PC-3 (cell line): ENCODE results near the gene NPTX1.

Experiments used
- EZH2phosphoT487 ChIP-seq: fragments of 300-600 bp; sonication (generic); IDR thresholded peaks from 2 replicates; pipeline ENCODE4 v1.6.1; 2018; ENCODE audit warnings: mild to moderate bottlenecking, antibody characterized with exemption, low read length, borderline replicate concordance
- TF ChIP-seq, protein P1 (sequence below): fragments of 300-600 bp; sonication (generic); conservative IDR thresholded peaks from 2 replicates; pipeline ENCODE4 v1.5.1; 2017; ENCODE audit warnings: antibody characterized with exemption, low read depth, mild to moderate bottlenecking, low read length

DNA sequence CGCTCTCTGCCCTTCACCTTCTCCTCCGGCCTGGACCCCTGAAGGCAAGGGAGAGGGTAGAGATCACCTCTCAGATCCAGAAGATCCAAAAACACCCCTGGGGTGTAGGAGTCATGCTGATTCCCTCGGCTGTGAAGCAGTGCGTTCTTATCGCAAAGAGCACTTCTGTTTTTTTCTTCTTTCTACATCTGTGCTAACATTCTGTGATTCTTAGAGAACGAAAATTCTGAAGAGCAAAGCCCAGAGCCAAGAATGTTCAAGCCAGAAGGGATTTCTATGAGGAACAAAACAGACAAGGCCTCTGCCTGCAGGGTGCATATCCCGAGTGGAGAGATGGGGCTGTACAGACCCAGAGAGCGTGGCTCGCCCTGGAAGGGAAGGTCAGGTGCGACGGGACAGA lies 17.2 kb downstream of the NPTX1 start:
- TF ChIP-seq, protein P1, sequence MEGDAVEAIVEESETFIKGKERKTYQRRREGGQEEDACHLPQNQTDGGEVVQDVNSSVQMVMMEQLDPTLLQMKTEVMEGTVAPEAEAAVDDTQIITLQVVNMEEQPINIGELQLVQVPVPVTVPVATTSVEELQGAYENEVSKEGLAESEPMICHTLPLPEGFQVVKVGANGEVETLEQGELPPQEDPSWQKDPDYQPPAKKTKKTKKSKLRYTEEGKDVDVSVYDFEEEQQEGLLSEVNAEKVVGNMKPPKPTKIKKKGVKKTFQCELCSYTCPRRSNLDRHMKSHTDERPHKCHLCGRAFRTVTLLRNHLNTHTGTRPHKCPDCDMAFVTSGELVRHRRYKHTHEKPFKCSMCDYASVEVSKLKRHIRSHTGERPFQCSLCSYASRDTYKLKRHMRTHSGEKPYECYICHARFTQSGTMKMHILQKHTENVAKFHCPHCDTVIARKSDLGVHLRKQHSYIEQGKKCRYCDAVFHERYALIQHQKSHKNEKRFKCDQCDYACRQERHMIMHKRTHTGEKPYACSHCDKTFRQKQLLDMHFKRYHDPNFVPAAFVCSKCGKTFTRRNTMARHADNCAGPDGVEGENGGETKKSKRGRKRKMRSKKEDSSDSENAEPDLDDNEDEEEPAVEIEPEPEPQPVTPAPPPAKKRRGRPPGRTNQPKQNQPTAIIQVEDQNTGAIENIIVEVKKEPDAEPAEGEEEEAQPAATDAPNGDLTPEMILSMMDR: no peak
- no peak for TF ChIP-seq EZH2phosphoT487
